Lung (tissue), 12 donors: Measurements from ENCODE around the gene SMIM7. TPM values are rescaled to one million over a fixed set of nuclear protein-coding genes. Genes with fewer than 3 reads are reported as not detected.

Experiments used
- ATAC-seq: fragments of 200-7000 bp; cut with Tn5 transposase; one replicate; pipeline ENCODE4 v1.9.1; 2020; ENCODE audit warnings: moderate number of reproducible peaks; ENCODE audit not compliant: insufficient read depth, low FRiP score
- DNase-seq, 3 donors: peaks; one replicate each; pipeline ENCODE4 v3.0.0-alpha.2; 2013 to 2017
- H3K27ac ChIP-seq, 2 donors: one replicate each; pipeline ENCODE4 v1.5.1; 2013; ENCODE audit warnings: mild to moderate bottlenecking in 2 of 2, moderate library complexity in 2 of 2, control low read depth in 1 of 2, inconsistent platforms in 1 of 2, low read depth in 1 of 2, low read length in 1 of 2
- H3K27me3 ChIP-seq, 3 donors: one replicate each; pipeline ENCODE4 v1.5.1; 2013; ENCODE audit warnings: low read length in 2 of 3; ENCODE audit not compliant: control insufficient read depth in 3 of 3, insufficient read depth in 3 of 3
- H3K36me3 ChIP-seq, 4 donors: one replicate each; pipeline ENCODE4 v1.5.1; 2013; ENCODE audit warnings: low read length in 4 of 4, mild to moderate bottlenecking in 1 of 4, moderate library complexity in 1 of 4; ENCODE audit not compliant: control insufficient read depth in 4 of 4, insufficient read depth in 4 of 4
- H3K4me1 ChIP-seq, 5 donors: one replicate each; pipeline ENCODE4 v1.5.1; 2013; ENCODE audit warnings: low read length in 5 of 5, mild to moderate bottlenecking in 2 of 5, moderate library complexity in 1 of 5; ENCODE audit not compliant: control insufficient read depth in 5 of 5, insufficient read depth in 5 of 5
- H3K4me3 ChIP-seq: one replicate; pipeline ENCODE4 v1.5.1; 2013; ENCODE audit warnings: mild to moderate bottlenecking, control low read depth, moderate library complexity
- H3K9ac ChIP-seq, 2 donors: one replicate each; pipeline ENCODE4 v1.5.1; 2013; ENCODE audit warnings: low read length in 2 of 2, control low read depth in 1 of 2; ENCODE audit not compliant: insufficient read depth in 1 of 2
- H3K9me3 ChIP-seq, 4 donors: one replicate each; pipeline ENCODE4 v1.5.1; 2013; ENCODE audit warnings: low read length in 3 of 4, mild to moderate bottlenecking in 1 of 4, moderate library complexity in 1 of 4; ENCODE audit not compliant: control insufficient read depth in 4 of 4, insufficient read depth in 3 of 4
- WGBS, 2 donors: extraction: QIAGEN DNeasy Blood & Tissue Kit; methylation state at CpG; one replicate each; pipeline ENCODE4 v1.1.7; 2013; 5-methylcytosine and 5-hydroxymethylcytosine counted together
- polyA plus RNA-seq, 2 donors: library from polyadenylated mRNA; stranded (reverse); fragments of 200-250 nt; gene quantifications; one replicate each; pipeline ENCODE4 v1.2.1, GENCODE V29; 2013
- total RNA-seq, 2 donors: library from RNA; depleted of rRNA in 1 of 2; stranded (reverse); fragments of >200 nt in 1 of 2; gene quantifications; one replicate each; pipeline ENCODE4 v1.2.1, GENCODE V29; 2014 to 2021
- TF ChIP-seq, protein P1 (sequence below): IDR thresholded peaks from 2 replicates; pipeline ENCODE4 v1.5.1; 2012; ENCODE audit warnings: mild to moderate bottlenecking; ENCODE audit errors: control extremely low read depth, extremely low read depth
- donor health status: control.
- donor health status: control.
- donor health status: Bipolar disorder and iron deficiency.
- donor health status: healthy.
- donor health status: DM: yes; HTN: yes; CAD: no.

Gene SMIM7
- total and polyA plus RNA-seq, 4 donors: 68.0 to 86.3 (median 78.8) TPM

DNA sequence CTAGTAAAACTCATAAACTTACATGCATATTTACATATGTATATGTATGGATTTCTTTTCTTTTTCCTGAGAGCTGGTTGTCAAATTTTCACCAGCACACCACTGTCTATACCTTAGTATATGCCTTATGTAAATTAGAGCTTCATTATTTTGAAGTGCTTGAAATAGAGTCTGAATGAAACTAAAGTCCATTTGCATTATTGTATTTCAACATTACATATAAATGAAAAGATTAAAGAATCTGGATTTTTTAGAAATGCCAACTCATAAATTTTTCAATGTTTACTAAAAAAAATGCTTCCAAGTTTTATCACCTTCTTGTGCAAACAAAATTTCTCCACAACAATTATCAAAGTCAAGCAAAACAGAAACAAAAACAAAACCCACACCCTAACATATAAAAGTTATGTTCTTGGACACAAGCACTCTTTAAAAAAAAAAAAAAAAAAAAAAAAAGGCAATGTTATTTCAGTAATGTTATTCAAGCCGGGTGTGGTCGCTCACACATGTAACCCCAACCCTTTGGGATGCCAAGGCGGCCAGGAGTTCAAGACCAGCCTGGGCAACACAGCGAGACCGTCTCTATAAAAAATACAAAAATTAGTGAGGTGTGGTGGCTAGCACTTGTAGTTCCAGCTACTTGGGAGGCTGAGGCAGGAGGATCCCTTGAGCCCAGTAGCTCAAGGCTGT is 50.3 kb downstream of the SMIM7 start:
- TF ChIP-seq, protein P1, sequence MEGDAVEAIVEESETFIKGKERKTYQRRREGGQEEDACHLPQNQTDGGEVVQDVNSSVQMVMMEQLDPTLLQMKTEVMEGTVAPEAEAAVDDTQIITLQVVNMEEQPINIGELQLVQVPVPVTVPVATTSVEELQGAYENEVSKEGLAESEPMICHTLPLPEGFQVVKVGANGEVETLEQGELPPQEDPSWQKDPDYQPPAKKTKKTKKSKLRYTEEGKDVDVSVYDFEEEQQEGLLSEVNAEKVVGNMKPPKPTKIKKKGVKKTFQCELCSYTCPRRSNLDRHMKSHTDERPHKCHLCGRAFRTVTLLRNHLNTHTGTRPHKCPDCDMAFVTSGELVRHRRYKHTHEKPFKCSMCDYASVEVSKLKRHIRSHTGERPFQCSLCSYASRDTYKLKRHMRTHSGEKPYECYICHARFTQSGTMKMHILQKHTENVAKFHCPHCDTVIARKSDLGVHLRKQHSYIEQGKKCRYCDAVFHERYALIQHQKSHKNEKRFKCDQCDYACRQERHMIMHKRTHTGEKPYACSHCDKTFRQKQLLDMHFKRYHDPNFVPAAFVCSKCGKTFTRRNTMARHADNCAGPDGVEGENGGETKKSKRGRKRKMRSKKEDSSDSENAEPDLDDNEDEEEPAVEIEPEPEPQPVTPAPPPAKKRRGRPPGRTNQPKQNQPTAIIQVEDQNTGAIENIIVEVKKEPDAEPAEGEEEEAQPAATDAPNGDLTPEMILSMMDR: no peak
- H3K36me3 ChIP-seq: peaks cover 0 to 4% (median 0%) of the 10 kb centered on the region in 4 donors
- peaks cover 0 to 29% (median 15%) of the 10 kb centered on the region in 5 donors for H3K4me1 ChIP-seq
- DNase-seq: no peak
- 78 to 85% methylated on average over 5 of the region's 5 CpGs for WGBS, 2 donors
- no peaks in the 10 kb centered on the region for H3K9me3 ChIP-seq
- H3K9ac ChIP-seq: no peak overlapping the region
- no peak for ATAC-seq
- H3K27me3 ChIP-seq: no peaks in the 10 kb centered on the region
- H3K4me3 ChIP-seq: no peak overlapping the region
- no peak overlapping the region for H3K27ac ChIP-seq

DNA sequence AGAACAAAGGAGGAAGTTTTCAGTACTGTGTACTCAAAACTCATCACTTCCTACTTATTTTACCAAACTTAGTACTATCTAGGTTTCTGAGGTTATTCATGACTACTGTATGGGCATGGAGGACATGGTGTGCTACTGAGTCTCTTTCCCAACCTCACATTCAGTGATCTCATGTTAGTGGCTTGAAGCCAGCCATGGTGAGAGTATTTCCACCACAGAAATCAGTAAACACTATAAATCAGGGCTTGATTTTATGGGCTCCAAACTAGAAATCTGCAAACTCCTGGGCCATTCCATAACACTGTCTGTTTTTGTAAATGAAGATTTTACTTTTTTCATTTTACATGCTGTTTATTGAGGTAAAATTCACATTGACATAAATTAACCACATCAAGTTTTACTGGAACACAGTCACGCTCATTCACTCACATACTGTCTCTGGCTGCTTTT is 51.6 kb downstream of the SMIM7 start:
- peak; percentile 27 to 70 (median 56) for DNase-seq
- TF ChIP-seq, protein P1: no peak
- H3K4me1 ChIP-seq: peaks cover 0 to 24% (median 15%) of the 10 kb centered on the region in 5 donors

DNA sequence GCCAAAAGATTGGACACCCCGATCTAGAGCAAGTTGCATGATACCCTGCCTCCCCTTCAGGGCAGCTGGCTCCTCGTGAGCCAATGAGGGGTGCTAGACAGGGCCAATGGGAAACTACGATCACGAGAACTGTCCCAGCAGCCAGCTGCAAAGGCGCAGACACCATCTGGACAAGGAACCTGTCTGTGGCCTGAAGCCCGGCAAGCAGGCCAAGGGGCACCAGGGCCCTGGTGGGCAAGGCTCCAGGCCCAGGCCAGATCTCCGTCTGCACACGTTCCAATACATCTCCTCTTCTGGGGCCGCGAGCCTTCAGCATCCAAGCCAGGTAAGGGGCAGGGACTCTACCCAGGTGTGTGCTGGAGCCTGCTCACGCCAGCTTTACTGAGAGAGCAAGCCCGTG is 52.1 kb downstream of the SMIM7 start:
- Histone ChIP-seq H3K4me3 (no peak overlapping the region), H3K9ac (no peak overlapping the region), H3K9me3 (no peaks in the 10 kb centered on the region), H3K27ac (peak overlapping the region; percentile 68 to 87), H3K4me1 (peaks cover 0 to 25% (median 15%) of the 10 kb centered on the region in 5 donors), H3K27me3 (no peaks in the 10 kb centered on the region), H3K36me3 (peaks cover 0 to 4% (median 0%) of the 10 kb centered on the region in 4 donors)
- DNase-seq: no peak
- no peak for ATAC-seq
- TF ChIP-seq, protein P1: no peak
- WGBS, 2 donors: 85 to 87% methylated on average over 12 of the region's 12 CpGs

More for the DNA sequence above, 51.6 kb downstream of the SMIM7 start:
- no peak overlapping the region for H3K9ac ChIP-seq
- H3K9me3 ChIP-seq: no peaks in the 10 kb centered on the region
- 91 to 97% methylated on average over 1 of the region's 1 CpG for WGBS, 2 donors
- peaks cover 0 to 4% (median 0%) of the 10 kb centered on the region in 4 donors for H3K36me3 ChIP-seq
- peak; percentile 56 for ATAC-seq
- H3K27me3 ChIP-seq: no peaks in the 10 kb centered on the region
- H3K27ac ChIP-seq: peak overlapping the region in 1 of 2 donors; percentile 87
- H3K4me3 ChIP-seq: no peak overlapping the region
